ENCODE data around the gene COX7A2L. TPM values are rescaled to one million over a fixed set of nuclear protein-coding genes. Genes with fewer than 3 reads are reported as not detected.

COX7A2L gene
- total and polyA plus RNA-seq, 4 donors = 55.0 to 102 (median 77.0) TPM

GRCh38 chr2:42359965-42360483 lies 993 bp downstream of the COX7A2L start:
- peak overlapping the region; percentile 94 to 99 for H3K27ac ChIP-seq (ENCODE audit: low read depth in 1 of 2, low read length in 2 of 2)
- no peak for TF ChIP-seq FOXA1 (IDR thresholded peaks at IDR 0.05)
- TF ChIP-seq YY1 (IDR thresholded peaks at IDR 0.05) = peak; percentile 50
- H3K36me3 ChIP-seq (ENCODE audit: control insufficient read depth in 4 of 4, insufficient read depth in 3 of 4, low read depth in 1 of 4, low read length in 3 of 4) = no peaks in the 10 kb centered on the region
- H3K4me3 ChIP-seq (ENCODE audit: low read depth in 1 of 3, low read length in 3 of 3) = peak overlapping the region; percentile 80 to 91 (median 88)
- no peak for DNase-seq (ENCODE audit: low spot score)
- peaks cover 9 to 50% (median 33%) of the 10 kb centered on the region in 4 donors for H3K4me1 ChIP-seq (ENCODE audit: control insufficient read depth in 4 of 4, insufficient read depth in 4 of 4, low read length in 3 of 4)
- H3K27me3 ChIP-seq (ENCODE audit: control insufficient read depth in 4 of 4, insufficient read depth in 4 of 4, low read length in 3 of 4) = no peaks in the 10 kb centered on the region
- no peaks in the 10 kb centered on the region for H3K9me3 ChIP-seq (ENCODE audit: control insufficient read depth in 4 of 4, low read length in 3 of 4)
- 4% methylated on average over 12 of the region's 12 CpGs for WGBS
- peak overlapping the region; percentile 93 for H3K9ac ChIP-seq (ENCODE audit: low read depth in 1 of 2, low read length in 2 of 2)

GRCh38 chr2:42359304-42359964 lies 1.6 kb downstream of the COX7A2L start:
- no peak for DNase-seq (ENCODE audit: low spot score)
- Histone ChIP-seq H3K9me3 (ENCODE audit: control insufficient read depth in 4 of 4, low read length in 3 of 4) (no peaks in the 10 kb centered on the region), H3K4me1 (ENCODE audit: control insufficient read depth in 4 of 4, insufficient read depth in 4 of 4, low read length in 3 of 4) (peaks cover 9 to 56% (median 39%) of the 10 kb centered on the region in 4 donors), H3K27ac (ENCODE audit: low read depth in 1 of 2, low read length in 2 of 2) (peak overlapping the region; percentile 94 to 99), H3K9ac (ENCODE audit: low read depth in 1 of 2, low read length in 2 of 2) (peak overlapping the region; percentile 93), H3K4me3 (ENCODE audit: low read depth in 1 of 3, low read length in 3 of 3) (peak overlapping the region; percentile 80 to 91 (median 88)), H3K27me3 (ENCODE audit: control insufficient read depth in 4 of 4, insufficient read depth in 4 of 4, low read length in 3 of 4) (no peaks in the 10 kb centered on the region), H3K36me3 (ENCODE audit: control insufficient read depth in 4 of 4, insufficient read depth in 3 of 4, low read depth in 1 of 4, low read length in 3 of 4) (no peaks in the 10 kb centered on the region)
- TF ChIP-seq ZBTB33 (IDR thresholded peaks at IDR 0.05) (no peak), HNF4A (conservative IDR thresholded peaks at IDR 0.05) (no peak), JUND (IDR thresholded peaks at IDR 0.05) (no peak), HNF4G (IDR thresholded peaks at IDR 0.05) (no peak), FOXA1 (IDR thresholded peaks at IDR 0.05) (no peak), GABPA (IDR thresholded peaks at IDR 0.05 in 1 of 2, conservative IDR thresholded peaks at IDR 0.05 in 1 of 2) (no peak), RAD21 (IDR thresholded peaks at IDR 0.05) (no peak), MAX (IDR thresholded peaks at IDR 0.05) (no peak), SP1 (IDR thresholded peaks at IDR 0.05) (no peak), TAF1 (conservative IDR thresholded peaks at IDR 0.05) (no peak), NR2F2 (IDR thresholded peaks at IDR 0.05) (no peak), ATF3 (IDR thresholded peaks at IDR 0.05) (no peak), RXRA (IDR thresholded peaks at IDR 0.05) (no peak), YY1 (IDR thresholded peaks at IDR 0.05) (no peak), EGR1 (IDR thresholded peaks at IDR 0.05; ENCODE audit: low read depth in 2 of 2) (no peak), CTCF (IDR thresholded peaks at IDR 0.05; ENCODE audit: low read depth, low read length, missing input control) (no peak)
- 13% methylated on average over 6 of the region's 6 CpGs for WGBS
